GM21529 (cell line): ENCODE measurements around the gene ARL3.

Experiments
- ATAC-seq: cut with Tn5 transposase; IDR thresholded peaks from one replicate; pipeline ENCODE4 v1.9.1; 2021; ENCODE audit not compliant: unreplicated experiment

ARL3 gene

GRCh38 chr10:102653060-102653459 lies 61.1 kb downstream of the ARL3 start:
- no peak for ATAC-seq

DNA sequence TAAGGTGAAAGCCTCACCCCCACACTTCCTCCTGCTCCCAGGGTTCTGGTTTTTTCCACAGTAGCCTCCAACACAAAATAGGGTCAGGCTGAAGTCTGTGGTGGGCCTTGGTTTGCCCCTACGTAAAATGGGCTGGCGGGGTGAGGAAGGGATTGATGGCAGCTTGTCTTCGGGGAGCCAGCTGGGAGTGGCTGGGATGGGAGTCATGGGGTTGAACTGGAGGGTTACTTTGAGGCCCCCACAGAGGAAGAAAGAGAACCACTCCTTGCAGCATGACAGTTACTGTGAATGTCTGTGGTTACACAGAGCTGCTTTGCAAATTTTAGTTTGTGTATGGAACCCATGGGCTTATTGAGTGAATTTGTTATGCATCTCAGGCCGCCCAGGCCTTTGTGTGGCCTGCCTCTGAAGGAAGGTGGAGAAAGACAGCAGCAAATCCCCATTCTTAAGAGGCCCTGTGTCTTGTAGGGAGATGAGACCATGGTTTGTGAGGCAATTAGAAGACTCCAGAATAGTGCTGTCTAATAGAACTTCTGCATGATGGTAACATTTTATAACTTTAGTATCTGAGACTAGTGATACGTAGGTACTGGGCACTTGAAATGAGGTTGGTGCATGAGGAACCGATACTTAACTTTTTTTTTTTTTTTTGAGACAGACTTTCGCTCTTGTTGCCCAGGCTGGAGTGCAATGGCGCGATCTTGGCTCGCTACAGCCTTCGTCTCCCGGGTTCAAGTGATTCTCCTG lies 61.9 kb downstream of the ARL3 start:
- peak; percentile 50 for ATAC-seq

GRCh38 chr10:102651455-102652169 lies 62.6 kb downstream of the ARL3 start:
- ATAC-seq, result no peak

DNA sequence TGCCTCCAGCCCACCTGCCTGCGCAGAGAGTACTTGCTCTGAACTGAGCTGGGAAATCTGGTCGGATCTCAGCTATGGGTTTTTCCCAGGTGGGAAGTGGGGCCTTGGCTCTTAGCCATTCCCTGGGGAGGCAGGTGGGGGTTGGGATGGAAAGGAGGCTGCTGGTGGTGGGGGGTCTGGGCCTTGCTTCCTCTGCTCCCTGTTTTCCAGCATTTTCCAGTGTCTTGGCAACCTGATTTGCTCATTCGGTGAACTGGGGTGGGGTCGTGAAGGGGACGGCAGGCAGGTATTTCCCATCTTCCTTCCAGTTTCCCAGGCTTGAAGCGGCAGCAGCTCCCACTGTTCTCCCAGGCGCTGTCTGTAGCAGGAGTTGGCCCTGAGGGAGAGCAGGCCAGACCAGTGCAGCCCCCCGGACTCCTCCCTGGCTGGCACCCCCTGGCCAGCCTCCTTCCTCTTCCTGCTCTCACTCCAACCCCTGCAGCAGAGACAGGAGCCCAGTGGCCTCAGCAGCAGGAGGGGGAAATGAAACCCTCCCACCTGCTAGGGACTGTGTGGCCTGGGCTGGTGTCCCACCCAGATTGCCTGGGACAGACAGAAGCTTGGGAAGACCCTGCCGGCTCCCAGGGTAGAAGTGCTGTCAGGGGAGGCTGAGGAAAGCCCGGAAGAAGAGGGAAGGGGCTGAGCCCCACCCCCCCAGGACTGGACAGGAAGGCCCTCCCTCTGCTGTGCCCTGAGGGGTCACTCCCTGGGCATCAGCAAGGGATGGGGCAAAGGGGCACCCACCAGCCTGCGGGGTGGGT lies 63.3 kb downstream of the ARL3 start:
- no peak for ATAC-seq

GRCh38 chr10:102649797-102650654 lies 64.2 kb downstream of the ARL3 start:
- ATAC-seq, result no peak

DNA sequence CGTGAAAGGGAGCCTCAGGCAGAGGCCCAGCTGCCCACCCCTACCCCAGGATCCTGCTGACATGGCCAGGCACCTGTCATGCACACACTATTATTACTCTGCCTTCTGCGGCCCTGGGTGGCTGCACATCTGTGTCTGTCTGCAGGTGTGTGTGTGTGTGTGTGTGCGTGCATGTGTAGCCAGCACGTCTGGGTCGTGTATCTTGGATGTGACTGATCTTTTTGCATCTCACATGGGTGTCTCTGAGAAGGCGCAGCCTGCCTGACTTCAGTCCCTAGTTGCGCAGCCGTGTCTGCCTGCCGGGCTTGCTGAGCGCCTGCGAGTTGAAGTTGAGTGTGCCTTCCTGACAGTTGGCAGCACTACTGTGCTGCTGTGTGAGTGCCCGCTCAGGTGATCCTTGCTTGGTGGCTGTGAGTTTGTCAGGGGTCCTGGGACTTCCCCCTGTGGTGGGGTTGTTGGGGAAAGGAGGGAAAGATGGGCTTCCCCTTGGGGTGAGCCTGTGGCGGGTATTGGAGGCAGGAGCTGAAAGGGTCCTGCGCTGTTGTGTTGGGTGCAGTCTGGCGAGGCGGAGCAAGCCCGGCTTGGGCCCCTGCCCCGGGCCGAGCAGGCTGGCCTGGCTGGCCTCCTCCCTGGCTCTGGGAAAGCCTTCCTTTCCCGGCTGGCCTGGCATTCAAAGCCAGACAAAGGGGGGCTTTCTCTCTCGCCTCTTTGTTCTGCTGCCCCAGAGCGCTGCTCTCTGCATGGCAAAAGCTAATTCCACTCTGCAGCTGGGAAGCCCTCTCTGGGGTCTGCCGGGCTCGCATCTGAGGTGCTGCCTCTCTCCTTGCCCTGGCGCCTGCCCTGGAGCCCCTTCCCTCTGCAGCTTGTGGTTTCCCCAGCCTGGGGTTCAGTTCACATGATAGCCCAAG lies 65.1 kb downstream of the ARL3 start:
- ATAC-seq, result no peak

DNA sequence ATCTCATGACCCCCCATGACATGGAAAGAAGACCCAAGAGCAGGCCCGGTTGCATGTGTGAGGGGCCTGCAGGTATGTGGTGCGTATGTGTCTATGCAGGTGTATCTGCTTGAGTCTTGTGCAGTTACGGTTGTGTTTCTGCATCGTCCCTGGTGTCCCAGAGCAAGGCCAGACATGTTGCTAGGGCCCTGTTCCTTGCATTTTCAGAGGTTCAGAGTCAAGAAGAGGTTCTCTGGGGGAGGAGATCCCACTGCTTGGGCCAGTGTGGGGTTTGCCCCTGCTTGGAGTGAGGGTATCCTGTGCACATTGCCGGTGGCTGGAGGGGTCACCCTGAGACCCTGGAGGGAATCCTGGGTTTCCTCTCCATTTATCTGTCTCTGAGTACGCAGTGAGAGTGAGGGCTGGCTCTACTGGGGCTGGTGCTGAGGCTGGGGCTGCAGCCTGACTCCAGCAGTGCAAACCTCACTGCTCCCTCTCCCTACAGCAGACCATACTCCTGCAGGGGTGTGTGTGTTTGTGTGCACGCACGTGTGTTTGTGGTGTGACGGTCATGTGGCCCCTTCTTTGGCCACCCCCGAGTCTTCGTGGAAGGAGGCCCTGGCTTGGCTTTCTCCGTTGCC lies 65.8 kb downstream of the ARL3 start:
- no peak for ATAC-seq

DNA sequence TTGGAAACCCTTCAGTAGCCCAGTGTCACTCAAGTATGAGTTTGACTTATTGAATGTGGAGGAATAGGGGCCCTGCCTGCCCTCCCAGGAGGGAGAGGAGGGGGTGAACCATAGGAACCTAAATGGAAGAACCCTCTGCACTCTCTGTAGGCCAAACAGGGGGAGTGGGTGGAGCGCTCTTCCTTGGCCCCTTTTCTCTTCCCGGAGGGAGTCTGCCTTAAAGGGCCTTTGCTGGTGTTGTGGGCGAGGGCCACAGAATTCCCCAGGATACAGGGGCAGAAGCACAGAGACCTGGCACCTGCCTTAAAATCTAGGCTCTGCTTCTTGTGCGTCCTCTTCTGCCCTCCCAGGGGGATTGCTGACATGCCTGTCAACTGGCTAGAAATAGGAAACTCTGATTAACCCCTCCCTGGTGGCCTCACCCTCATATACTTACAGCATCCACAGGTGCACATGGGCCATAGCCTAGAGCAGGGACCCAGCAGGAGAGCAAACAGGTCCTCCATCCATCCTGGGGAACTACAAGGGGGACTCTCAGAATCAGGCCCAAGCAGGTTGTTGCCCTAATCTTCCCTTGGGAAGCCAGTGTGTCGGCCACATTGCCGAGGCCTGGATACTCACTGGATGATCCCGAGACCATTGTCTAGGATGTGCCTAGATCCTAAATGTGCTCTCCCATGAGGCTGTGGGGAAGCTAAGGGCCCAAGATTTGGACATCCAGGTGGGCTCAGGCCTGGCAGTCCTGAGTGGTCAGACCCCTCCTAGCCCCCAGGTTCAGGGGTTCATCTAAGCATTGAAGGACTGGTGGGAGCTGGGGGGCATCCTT lies 66.5 kb downstream of the ARL3 start:
- ATAC-seq, result no peak

- ATAC-seq, result no peak
Observed at GRCh38 chr10:102646610-102647442, 67.4 kb downstream of the ARL3 start.

DNA sequence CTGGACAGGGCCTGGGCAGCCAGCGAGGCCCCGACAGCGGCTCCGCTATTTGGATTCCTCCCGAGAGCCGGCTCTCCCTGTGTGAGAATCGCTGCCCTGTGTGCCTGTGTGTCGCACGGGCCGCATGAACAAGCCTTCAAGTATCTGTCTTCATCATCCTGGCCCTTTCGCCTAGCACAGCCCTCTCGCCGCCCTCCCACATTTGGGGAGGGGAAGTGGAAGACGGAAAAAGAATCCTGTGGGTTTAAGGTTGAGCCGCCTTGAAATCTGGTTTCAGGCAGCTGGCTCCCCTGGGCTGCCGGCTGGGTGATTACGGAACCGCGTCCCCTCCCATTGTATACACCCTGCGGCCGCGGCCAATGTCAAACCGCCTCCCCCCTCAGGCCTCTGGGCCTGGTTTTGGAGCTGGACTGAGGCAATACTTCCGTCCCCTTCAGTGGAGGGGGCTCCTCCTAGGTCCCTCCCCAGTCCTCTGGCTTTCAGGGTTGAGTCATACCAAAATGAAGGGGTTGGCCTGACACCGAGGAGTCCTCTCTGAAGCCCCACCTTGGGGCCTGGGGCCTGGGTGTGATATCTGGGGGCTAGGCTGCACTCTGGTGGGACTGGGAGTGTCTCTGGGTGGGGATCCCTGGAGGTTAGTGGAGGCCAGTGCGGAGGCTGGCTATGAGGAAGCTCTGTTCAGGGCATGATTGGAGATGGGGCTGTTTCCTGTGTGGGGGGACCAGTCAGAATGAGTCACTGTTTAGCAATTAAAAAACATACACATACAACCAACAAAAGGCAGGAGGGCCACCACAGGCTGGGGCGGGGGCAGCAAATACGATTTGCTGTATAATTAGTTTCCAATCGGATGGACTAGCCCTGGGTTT lies 68.2 kb downstream of the ARL3 start:
- ATAC-seq, result peak; percentile 28

DNA sequence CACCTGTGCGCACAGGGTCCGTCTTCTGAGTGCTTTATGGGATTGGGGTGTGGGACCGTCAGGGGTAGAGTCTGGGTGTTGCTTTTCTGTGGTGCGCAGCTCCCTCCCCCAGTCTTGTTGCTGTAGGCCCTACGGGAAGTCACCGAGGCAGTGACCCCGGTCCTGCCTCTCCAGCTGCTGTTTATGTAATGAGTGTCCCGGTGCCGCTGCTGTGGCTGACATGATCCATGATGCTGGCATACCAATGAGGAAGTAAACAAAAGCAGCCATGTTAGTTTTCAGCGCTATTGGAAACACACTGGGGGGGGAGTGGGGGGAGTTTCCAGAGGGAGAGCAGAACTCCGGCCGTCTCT lies 68.8 kb downstream of the ARL3 start:
- ATAC-seq, result no peak

- no peak for ATAC-seq
Observed at GRCh38 chr10:102644646-102645387, 69.4 kb downstream of the ARL3 start.

DNA sequence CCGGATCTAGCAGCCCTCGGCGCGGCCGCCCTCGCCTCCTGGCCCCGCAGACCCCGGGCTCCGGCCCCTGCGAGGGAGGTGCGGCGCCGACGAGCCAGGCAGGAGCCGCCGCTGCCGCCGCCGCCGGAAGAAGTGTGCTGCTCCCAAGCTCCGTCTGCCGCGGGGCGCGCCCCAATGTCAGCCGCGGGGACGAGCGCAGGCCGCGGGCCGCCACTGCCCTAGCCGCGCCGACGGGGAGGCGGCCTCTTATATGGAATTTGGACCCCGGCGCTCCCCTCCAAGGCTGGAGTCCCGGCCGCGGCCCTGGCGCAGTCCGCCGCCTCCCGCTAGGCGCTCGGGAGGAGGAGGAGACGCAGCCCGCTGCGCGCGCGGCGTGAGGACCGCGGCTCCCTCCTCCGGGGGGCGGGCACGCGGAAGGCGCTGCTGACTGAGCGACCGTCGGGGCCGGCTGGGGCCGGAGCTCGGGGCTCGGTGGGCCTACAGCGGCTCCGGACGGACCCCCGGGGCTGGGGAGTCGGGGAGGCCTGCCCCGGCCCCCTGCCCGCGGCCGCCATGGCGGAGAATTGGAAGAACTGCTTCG lies 70.0 kb downstream of the ARL3 start, which contains the start of gene TRIM8:
TSS of gene TRIM8 (plus strand) at position 414 of the 580 bp plus-strand sequence. CDS start at position 553, 139 bp downstream.
- no peak for ATAC-seq

DNA sequence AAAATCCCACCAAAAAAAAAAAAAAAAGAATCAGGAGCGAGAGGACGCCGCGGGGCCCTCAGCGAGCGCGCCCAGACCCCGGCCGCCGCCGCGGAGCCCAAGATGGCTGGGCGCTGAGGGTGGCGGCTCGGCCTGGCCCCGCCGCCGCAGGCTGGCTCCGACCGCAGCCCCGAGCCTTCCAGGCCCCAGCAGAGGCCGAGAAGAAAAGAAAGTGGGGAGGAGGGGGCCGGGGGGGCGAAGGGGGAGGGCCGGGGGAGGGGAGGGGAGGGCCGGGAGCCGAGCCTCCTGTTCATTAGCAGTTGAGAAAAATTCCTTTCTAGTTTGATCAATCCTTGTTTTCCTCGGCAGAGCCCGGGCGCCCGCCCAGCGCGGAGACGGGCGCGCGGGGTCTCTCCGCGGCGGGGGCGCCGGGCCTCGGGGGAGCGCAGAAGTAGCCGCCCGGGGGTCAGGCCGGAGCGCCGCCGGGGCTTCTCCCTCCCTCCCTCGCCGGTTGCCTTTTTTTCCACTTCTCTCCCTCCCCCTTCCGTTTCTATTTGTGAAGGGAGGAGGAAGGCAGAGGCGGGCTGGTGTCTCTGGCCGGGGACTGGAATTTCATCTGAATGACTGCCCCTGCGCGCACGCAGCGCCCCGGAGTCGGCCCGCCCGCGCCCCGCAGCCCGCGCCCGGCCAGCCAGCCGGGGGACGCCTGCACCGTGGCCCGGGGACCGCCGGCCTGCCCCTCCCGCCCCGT lies 70.7 kb downstream of the ARL3 start:
- ATAC-seq, result no peak
